ENCODE results near the gene CYP26B1. TPM values are rescaled to one million over a fixed set of nuclear protein-coding genes. Genes with fewer than 3 reads are reported as not detected.

CYP26B1 gene
- total RNA-seq, 1 donor from 2014 or later: 4.7 TPM

DNA sequence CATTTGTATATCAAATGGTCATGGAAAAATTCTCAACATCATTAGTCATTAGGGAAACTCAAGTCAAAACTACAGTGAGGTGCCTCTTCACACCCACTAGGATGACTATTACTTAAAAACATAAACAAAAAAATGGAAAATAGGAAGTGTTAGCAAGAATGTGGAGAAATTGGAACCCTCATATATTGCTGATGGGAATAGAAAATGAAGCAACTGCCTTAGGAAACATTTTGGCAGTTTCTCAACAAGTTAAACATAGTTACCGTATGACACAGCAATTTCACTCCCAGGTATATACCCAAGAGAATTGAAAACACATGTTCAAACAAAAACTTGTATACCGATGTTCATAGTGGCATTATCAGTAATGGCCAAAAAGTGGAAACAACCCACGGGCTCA, 18.1 kb upstream of the CYP26B1 start:
- no peak overlapping the region for H3K4me3 Mint-ChIP-seq (ENCODE audit: unreplicated experiment)
- H3K27me3 Mint-ChIP-seq (ENCODE audit: low read depth): no peaks in the 10 kb centered on the region
- no peak overlapping the region for H3K27ac Mint-ChIP-seq (ENCODE audit: unreplicated experiment)
- TF ChIP-seq, protein P1, sequence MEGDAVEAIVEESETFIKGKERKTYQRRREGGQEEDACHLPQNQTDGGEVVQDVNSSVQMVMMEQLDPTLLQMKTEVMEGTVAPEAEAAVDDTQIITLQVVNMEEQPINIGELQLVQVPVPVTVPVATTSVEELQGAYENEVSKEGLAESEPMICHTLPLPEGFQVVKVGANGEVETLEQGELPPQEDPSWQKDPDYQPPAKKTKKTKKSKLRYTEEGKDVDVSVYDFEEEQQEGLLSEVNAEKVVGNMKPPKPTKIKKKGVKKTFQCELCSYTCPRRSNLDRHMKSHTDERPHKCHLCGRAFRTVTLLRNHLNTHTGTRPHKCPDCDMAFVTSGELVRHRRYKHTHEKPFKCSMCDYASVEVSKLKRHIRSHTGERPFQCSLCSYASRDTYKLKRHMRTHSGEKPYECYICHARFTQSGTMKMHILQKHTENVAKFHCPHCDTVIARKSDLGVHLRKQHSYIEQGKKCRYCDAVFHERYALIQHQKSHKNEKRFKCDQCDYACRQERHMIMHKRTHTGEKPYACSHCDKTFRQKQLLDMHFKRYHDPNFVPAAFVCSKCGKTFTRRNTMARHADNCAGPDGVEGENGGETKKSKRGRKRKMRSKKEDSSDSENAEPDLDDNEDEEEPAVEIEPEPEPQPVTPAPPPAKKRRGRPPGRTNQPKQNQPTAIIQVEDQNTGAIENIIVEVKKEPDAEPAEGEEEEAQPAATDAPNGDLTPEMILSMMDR (IDR thresholded peaks at IDR 0.05): no peak
- peaks cover 7% of the 10 kb centered on the region for H3K4me1 Mint-ChIP-seq (ENCODE audit: low read depth)
- no peaks in the 10 kb centered on the region for H3K9me3 Mint-ChIP-seq (ENCODE audit: low read depth)
- H3K36me3 Mint-ChIP-seq (ENCODE audit: low read depth): no peaks in the 10 kb centered on the region
- no peak for DNase-seq (ENCODE audit: low spot score)

DNA sequence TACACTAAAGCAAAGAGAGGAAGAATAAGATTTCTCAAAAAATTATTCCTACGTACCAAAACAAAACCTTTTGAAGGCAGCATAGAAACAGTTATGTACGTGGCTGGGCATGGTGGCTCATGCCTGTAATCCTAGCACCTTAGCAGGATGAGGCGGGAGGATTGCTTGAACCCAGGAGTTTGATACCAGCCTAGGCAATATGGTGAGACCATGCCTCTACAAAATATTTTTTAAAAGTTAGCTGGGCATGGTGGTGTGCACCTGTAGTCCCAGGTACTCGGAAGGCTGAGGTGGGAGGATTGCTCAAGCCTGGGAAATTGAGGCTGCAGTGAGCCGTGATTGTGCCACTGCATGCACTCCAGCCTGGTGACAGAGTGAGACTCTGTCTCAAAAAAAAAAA, 14.9 kb upstream of the CYP26B1 start:
- H3K4me3 Mint-ChIP-seq (ENCODE audit: unreplicated experiment): no peak overlapping the region
- no peaks in the 10 kb centered on the region for H3K9me3 Mint-ChIP-seq (ENCODE audit: low read depth)
- no peaks in the 10 kb centered on the region for H3K36me3 Mint-ChIP-seq (ENCODE audit: low read depth)
- TF ChIP-seq, protein P1 (IDR thresholded peaks at IDR 0.05): no peak
- no peak for DNase-seq (ENCODE audit: low spot score)
- peaks cover 7% of the 10 kb centered on the region for H3K4me1 Mint-ChIP-seq (ENCODE audit: low read depth)
- H3K27ac Mint-ChIP-seq (ENCODE audit: unreplicated experiment): no peak overlapping the region
- peaks cover 2% of the 10 kb centered on the region for H3K27me3 Mint-ChIP-seq (ENCODE audit: low read depth)

DNA sequence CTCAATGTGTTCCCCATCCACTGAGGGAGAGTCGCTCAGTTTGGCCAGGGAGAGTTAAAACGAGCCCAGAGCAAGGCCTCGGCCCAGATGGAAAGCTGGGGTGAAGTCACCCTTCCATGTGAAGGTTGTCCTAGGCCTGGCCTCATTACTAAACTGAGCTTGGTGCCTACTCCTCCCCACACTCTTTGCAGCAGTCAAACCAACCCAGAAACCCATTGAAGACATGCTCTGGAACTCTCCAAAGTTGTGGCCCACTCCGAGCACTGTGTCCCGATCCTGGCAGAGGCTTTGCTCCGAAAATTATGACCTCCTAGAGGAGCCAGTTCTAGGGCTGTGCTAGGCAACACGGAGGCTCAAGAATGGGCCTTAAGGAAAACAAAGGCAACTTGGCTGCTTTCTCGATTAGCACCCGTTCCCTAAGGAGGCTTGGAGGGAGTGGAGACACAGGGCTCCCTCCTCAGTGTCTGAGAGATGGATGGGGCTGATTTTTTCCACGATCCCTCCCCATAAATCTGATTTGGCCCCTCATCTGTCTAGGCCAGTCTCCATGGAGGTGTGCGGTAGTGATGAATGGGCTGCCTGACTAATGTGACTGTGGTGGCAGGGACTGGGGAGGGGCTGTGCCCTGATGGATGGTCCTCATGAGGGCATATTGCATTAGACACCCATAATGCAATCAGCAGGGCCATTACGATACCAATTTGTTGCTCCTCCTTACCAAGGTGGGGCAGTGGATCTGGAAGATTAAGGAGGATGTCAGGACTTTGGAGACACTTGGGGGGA, 11.7 kb upstream of the CYP26B1 start:
- Mint-ChIP-seq H3K4me3 (ENCODE audit: unreplicated experiment) (no peak overlapping the region), H3K27me3 (ENCODE audit: low read depth) (peaks cover 14% of the 10 kb centered on the region)

DNA sequence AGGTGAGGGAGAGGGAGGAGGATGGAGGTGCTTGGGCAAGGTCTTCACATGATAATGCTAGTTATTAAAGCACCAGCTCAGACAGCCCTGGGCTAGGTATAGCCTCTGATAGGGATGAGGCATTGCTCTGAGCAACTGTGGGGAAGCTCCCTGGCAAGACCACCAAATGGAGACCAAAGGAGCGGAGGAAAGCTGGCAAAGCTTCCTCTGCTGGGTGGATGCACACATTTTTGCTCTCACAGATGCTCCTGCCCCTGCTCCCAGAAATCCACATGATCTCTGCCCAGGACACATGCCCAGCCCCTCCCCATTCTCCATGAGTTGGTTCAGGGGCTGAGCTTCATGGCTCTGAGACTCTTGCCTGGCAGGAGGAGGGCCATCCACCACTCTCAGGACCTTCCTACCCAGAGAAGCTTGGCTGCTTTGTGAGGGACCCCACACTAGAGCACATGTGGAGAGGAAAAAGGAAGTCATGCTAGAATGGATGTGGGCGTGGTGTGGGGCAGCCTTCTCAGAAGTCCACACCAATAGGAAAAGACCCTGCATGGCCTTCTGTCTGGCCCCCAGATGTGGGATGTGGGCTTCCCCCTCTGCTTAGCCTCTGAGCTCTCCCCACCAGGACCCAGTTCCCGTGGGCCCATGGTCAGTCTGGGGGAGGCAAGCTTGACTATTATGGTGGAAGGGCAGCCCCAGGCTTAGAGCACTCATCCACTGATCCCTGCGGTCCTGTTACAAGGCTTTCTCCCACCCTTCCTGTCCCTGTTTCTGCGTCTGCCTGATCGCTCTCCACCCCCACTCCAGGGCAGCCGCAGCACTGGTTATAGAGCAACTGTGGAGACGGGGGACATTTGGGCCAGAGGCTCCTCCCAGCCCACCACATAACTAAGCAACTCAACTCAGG, 10.5 kb upstream of the CYP26B1 start:
- no peak overlapping the region for H3K4me3 Mint-ChIP-seq (ENCODE audit: unreplicated experiment)
- no peak for DNase-seq (ENCODE audit: low spot score)
- no peaks in the 10 kb centered on the region for H3K36me3 Mint-ChIP-seq (ENCODE audit: low read depth)
- H3K4me1 Mint-ChIP-seq (ENCODE audit: low read depth): no peaks in the 10 kb centered on the region
- no peak overlapping the region for H3K27ac Mint-ChIP-seq (ENCODE audit: unreplicated experiment)
- TF ChIP-seq, protein P1 (IDR thresholded peaks at IDR 0.05): no peak
- H3K9me3 Mint-ChIP-seq (ENCODE audit: low read depth): no peaks in the 10 kb centered on the region
- peaks cover 14% of the 10 kb centered on the region for H3K27me3 Mint-ChIP-seq (ENCODE audit: low read depth)

More for the DNA sequence above, 11.7 kb upstream of the CYP26B1 start:
- TF ChIP-seq, protein P1 (IDR thresholded peaks at IDR 0.05): no peak
- Mint-ChIP-seq H3K4me1 (ENCODE audit: low read depth) (no peaks in the 10 kb centered on the region), H3K9me3 (ENCODE audit: low read depth) (no peaks in the 10 kb centered on the region), H3K27ac (ENCODE audit: unreplicated experiment) (no peak overlapping the region), H3K36me3 (ENCODE audit: low read depth) (no peaks in the 10 kb centered on the region)
- DNase-seq (ENCODE audit: low spot score): no peak

DNA sequence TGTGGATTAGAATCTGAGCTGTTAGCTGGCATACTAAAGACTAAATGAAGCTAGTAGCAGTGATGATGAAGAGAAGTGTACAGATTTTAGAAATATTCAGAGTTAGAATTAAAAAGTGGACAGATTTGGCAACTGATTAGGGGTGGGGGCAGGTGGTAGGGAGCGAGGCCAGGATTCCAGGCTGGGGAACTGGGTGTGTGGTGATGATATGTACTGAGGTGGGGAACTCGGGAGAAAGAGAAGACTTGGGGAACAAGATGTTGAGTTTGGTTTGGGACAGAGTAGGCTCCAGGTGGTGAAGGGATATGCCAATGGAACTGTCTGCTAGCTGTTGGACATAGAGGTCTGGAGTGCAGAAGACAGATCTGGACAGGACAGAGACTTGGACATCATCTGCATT, 9.2 kb upstream of the CYP26B1 start:
- Mint-ChIP-seq H3K27ac (ENCODE audit: unreplicated experiment) (no peak overlapping the region), H3K36me3 (ENCODE audit: low read depth) (no peaks in the 10 kb centered on the region), H3K4me3 (ENCODE audit: unreplicated experiment) (no peak overlapping the region), H3K4me1 (ENCODE audit: low read depth) (no peaks in the 10 kb centered on the region), H3K9me3 (ENCODE audit: low read depth) (no peaks in the 10 kb centered on the region), H3K27me3 (ENCODE audit: low read depth) (peaks cover 16% of the 10 kb centered on the region)
- TF ChIP-seq, protein P1 (IDR thresholded peaks at IDR 0.05): no peak
- DNase-seq (ENCODE audit: low spot score): no peak

Data from chondrocyte (in vitro differentiated cells).